Mucosa of gallbladder (tissue), 1 donor: ENCODE measurements around the gene GGT6. TPM values are rescaled to one million over a fixed set of nuclear protein-coding genes. Genes with fewer than 3 reads are reported as not detected.

Source experiments
- DNase-seq: peaks from one replicate; pipeline ENCODE4 v3.0.0-alpha.2; 2020; ENCODE audit warnings: low spot score
- total RNA-seq: library from RNA; stranded (reverse); gene quantifications from one replicate; pipeline ENCODE4 v1.2.1, GENCODE V29; 2021
- donor health status: DM: no; HTN: no; CAD: no.

GGT6 gene
- total RNA-seq, 1 donor from 2014 or later, result 21.3 TPM

- no peak for DNase-seq
Observed at GRCh38 chr17:4523946-4524345, 36.4 kb downstream of the GGT6 start.

DNA sequence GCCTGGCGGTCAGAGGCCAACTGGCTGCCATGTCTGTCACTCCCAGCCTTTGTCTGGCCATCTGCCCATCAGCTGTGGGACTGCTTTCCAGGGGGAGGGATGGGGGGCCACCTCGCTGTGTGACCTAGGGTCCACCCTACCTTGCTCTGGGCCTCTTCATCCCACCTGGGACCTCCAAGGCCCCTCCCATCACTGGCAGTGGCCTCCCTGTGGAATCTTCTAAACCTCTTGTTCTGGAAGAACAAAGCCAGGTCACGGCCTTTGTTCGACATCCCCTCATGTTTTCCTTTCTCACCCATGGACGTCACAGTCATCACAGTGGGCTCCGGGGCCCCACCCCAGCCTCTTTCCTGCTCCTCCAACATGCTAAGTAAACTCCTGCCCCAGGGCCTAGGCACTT lies 37.7 kb downstream of the GGT6 start:
- no peak for DNase-seq

DNA sequence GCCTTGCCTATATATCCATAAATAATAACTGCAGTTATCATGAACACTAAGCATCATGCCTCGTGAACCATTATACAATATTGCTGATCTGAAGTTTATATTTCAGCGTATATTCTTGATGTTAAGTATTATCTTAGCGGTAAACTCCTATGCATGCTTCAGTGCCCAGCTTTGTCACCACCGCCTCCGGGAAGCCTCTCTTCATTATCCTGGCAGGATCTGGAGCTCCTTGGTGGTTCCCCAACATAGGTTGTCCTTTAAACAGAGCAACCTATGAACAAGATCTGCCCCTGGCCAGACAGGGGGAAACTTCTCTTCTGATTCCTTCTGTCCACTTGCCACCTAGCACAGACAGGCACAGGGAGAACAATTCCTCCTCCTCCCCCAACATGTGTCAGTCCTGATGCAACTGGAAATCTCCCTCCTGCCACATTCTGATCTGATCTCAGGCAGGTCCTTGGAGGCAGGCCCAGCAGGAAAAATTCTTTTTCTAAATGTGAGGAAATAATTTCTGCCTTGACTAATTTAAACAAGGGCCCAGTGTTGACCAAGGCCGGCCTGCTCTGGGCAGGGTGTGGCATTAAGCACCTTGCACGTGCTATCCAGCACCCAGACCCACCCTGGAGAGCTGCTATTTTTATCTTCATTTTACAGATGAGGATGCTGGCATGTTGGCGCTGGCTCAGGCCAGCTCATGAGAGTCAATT lies 39.3 kb downstream of the GGT6 start:
- peak; percentile 88 for DNase-seq

DNA sequence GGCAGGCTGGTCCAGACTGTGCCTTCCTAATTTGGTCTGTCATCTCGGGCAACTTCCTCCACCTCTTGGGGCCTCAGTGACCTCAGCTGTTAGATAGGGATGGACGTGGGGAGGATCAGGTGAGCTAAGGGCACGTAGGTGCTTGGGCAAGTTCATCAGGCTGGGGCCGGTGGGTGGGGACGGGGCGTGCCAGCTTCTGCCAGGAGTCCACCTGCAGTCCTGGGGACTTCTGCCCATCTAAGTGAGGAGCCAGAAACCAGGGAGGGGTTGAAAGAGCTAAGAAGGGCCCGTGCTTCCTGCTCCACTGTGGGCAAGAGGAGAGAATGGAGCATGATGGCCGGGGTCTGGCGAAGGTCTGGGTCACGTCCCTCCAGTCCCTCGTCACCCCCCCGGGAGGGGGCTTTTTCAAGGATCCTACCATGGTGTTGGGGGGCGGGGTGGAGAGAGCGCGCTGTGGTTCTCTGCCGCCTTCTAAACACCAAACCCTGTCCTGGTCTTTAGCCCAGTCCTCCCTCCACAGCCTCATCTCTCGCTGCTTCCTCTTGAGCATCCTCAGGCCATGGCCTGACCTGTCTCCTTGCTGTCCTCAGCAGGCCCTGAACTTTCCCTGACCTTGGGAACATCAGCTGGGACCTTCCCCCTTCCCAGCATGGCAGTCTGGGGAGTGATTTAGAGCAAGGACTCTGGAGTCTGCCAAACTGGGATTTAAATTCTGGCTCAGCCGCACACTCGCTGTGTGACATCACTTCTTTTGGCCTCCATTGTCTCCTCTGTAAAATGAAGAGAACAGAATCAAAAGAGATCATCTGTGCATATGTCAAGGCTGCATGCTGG lies 40.1 kb downstream of the GGT6 start:
- no peak for DNase-seq

- peak; percentile 71 for DNase-seq
Observed at GRCh38 chr17:4519361-4519788, 41.0 kb downstream of the GGT6 start.

- no peak for DNase-seq
Observed at GRCh38 chr17:4518901-4519300, 41.5 kb downstream of the GGT6 start.

GRCh38 chr17:4516735-4517134 lies 43.6 kb downstream of the GGT6 start:
- peak; percentile 36 for DNase-seq

GRCh38 chr17:4515501-4515900 lies 44.9 kb downstream of the GGT6 start:
- DNase-seq, result peak; percentile 41

- no peak for DNase-seq
Observed at GRCh38 chr17:4514779-4515178, 45.6 kb downstream of the GGT6 start.

GRCh38 chr17:4514206-4514605 lies 46.2 kb downstream of the GGT6 start:
- no peak for DNase-seq

GRCh38 chr17:4513113-4514032 lies 47.0 kb downstream of the GGT6 start:
- no peak for DNase-seq

DNA sequence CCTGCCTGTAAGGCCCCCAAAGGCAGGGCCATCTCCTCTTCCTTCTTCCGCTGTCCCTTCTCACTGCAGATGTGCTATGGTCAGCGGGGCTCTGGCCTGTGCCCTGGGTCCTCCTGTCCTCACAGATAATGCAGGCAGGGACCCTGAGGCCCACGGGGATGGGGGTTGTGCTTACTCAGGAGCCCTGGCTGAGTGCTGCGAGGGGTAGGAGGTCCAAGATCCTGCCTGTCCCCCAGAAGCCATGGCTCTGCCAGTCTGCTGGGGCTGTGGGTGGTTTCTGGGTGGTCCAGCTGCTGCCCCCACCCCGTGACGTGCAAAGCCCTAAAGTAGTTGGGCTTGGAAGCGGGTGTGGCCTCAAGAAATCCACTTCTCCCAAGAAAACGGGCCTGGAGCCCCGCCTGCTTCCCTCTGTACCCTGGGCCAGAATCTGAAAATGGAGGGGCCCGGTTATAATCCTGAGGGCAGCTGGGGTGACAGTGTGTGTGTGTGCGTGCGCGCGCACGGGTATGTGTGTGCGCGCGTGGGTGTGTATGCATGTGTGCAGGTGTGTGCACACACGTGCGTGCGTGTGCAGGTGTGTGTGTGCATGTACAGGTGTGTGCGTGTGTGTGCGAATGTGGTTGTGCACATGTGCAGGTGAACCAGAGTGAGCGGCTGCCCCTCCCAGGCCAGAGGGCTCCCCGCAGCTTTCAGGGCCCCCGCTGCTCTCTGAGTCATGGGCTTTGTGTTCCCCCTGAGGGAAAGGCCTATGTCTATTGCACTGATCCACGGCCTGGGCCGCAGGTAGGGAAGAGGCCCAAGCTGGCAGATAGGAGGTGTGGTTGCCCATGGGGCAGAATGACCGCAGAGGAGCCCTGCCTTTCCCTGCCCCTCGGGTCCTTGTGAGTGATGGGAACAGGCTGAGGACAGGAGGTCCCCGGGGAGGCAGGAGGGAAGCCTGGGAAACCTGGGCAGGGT lies 47.9 kb downstream of the GGT6 start:
- DNase-seq, result no peak

DNA sequence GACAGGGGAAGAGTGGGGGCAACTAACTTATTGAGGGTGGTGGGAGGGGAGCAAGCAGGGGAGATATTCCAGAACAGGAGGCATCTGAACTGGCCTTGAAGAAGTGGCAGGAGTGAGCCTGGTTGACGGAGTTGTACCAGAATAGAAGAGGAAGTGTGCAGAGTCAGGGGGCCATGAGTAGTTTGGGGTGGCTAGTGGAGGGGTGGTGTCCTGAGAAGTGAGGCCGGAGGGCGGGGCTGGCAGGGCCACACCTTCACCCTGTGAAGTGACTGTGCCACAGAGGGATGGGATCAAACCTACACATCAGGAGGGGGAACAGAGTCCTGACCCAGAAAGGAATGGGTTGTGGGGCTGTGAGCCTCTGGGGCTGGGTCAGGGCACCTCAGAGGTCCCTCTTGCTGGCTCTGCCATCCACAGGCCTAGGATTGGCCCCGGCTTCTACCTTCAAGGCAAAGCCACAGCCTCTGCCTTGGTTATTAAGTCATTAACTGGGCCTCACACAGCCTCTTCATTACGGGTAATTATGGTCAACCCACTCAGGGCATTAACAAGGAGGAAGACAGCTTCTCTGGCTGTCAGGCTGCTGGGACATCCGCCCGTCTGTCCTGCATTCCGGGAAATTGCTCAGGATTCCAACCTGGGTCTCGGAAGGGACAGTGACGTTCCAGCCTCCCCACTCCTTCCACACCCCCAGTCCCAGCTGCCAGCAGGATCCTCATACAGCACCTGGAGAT lies 49.0 kb downstream of the GGT6 start:
- DNase-seq, result no peak

DNA sequence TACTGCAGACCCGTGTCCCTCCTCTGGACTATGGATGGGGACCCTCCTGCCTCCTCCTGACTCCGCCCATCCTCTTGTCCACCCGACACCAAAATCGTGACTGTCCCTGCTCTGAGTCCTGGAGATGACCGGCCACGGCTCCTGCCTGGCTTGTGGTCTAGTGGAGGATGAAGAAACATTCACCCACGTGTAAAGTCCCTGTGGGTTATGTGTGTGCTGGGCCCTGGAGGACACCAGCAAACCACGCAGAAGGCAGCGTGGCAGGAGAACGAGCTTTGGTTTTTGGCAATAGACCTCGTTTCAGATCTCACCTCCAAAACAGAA lies 49.8 kb downstream of the GGT6 start:
- no peak for DNase-seq

- DNase-seq, result no peak
Observed at GRCh38 chr17:4509923-4510617, 50.3 kb downstream of the GGT6 start.

- peak; percentile 48 for DNase-seq
Observed at GRCh38 chr17:4509401-4509800, 51.0 kb downstream of the GGT6 start.

DNA sequence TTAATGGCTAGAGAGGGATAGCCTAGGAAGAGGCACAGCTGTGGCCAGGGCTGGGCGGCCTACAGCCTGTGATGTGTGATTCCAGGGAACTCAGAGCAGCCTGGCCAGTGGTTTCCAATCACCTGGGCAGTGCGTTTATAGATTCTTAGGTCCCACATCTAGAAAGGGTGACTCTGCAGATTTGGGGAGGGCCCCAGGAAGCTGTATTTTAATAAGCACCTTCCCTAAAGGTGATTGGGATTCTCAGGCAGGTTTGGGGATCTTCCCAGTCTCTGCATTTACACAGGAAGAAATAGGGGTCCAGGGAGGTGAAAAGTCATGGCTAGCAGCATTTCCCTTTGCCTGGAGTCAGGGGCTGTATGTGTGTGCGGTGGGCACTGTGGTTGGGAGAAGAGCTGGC lies 52.2 kb downstream of the GGT6 start:
- no peak for DNase-seq

GRCh38 chr17:4507361-4508111 lies 52.8 kb downstream of the GGT6 start:
- no peak for DNase-seq
